ENCODE results near the gene PLA2G6.
"Not testable (repeated sequence)": the region's sequence is repeated elsewhere in the genome, so short reads cannot be mapped to it uniquely, and the experiment has no call there.

DNA sequence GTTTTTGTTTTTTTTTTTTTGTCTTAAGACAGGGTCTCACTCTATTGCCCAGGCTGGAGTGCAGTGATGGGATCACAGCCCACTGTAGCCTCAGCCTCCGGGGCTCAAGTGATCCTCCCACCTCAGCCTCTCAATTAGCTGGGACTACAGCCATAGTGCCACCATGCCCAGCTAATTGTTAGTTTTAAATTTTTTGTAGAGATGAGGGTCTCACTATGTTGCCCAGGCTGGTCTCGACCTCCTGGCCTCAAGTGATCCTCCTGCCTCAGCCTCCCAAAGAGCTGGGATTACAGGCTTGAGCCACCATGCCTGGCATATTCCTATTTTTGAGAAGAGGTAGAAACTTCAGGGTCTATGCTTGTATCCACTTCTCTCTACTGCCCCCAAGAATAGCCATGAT is 62.9 kb downstream of the PLA2G6 start:
- TF ChIP-seq EZH2phosphoT487 (IDR thresholded peaks at IDR 0.05; ENCODE audit: insufficient read depth, low read depth); EZH2 (IDR thresholded peaks at IDR 0.05; ENCODE audit: insufficient read depth, poor library complexity, severe bottlenecking): not testable (repeated sequence)

Data from GM23248 (cell line).